Glutamatergic neuron (in vitro differentiated cells): ENCODE data around the gene HLA-DPA1. TPM values are rescaled to one million over a fixed set of nuclear protein-coding genes. Genes with fewer than 3 reads are reported as not detected.

Experiments used
- DNase-seq: peaks from one replicate; pipeline ENCODE4 v3.0.0; 2022
- H3K27ac Mint-ChIP-seq: one replicate; pipeline ENCODE4 v1.8.0; 2020; ENCODE audit warnings: mild to moderate bottlenecking, mixed read lengths, inconsistent platforms; ENCODE audit not compliant: unreplicated experiment
- H3K27me3 Mint-ChIP-seq: one replicate; pipeline ENCODE4 v1.8.0; 2020; ENCODE audit warnings: mild to moderate bottlenecking, moderate library complexity, mixed read lengths, inconsistent platforms; ENCODE audit not compliant: unreplicated experiment
- H3K36me3 Mint-ChIP-seq: one replicate; pipeline ENCODE4 v1.8.0; 2020; ENCODE audit warnings: mild to moderate bottlenecking, mixed read lengths, inconsistent platforms; ENCODE audit not compliant: unreplicated experiment
- H3K4me1 Mint-ChIP-seq: one replicate; pipeline ENCODE4 v1.8.0; 2020; ENCODE audit warnings: mild to moderate bottlenecking, low read depth, mixed read lengths, inconsistent platforms; ENCODE audit not compliant: unreplicated experiment
- H3K4me3 Mint-ChIP-seq: one replicate; pipeline ENCODE4 v1.8.0; 2020; ENCODE audit warnings: mild to moderate bottlenecking, mixed read lengths, inconsistent platforms; ENCODE audit not compliant: unreplicated experiment
- H3K9me3 Mint-ChIP-seq: one replicate; pipeline ENCODE4 v1.8.0; 2020; ENCODE audit warnings: mild to moderate bottlenecking, moderate library complexity, mixed read lengths, inconsistent platforms; ENCODE audit not compliant: unreplicated experiment
- total RNA-seq: library from RNA; stranded (reverse); fragmentation: NEBNext Ultra II Directional; extraction: Animal tissue kit (Norgen Biotek cat#: 25700); gene quantifications from one replicate; pipeline ENCODE4 v1.2.1, GENCODE V29; 2021; ENCODE audit not compliant: unreplicated experiment
- TF ChIP-seq, protein P1 (sequence below): fragments of 200-600 bp; sonication (generic); IDR thresholded peaks from one replicate; pipeline ENCODE4 v1.5.0; 2021; ENCODE audit not compliant: partially characterized antibody, unreplicated experiment

HLA-DPA1 gene
- total RNA-seq, 1 donor from 2014 or later: 1.0 TPM

DNA sequence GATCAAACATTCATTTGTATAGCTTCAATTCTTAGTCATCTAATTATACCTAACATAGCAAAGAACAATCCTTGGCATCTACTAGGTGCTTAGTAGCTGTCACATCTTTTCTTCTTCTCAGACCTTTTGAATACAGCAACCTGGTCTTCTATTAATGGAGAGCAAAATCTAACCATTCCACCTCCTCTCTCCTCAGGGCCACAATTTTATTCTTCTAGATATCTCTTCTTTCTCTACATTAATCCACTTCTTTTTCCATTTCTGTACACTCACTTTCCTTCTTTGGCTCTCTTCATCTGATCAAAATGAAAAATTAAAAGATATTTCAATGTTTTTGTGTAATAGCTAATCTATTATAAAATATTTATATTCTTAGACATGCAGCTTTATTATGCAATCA is 55.0 kb downstream of the HLA-DPA1 start:
- H3K36me3 Mint-ChIP-seq: no peaks in the 10 kb centered on the region
- H3K27me3 Mint-ChIP-seq: no peaks in the 10 kb centered on the region
- H3K27ac Mint-ChIP-seq: no peak overlapping the region
- H3K9me3 Mint-ChIP-seq: peaks cover 2% of the 10 kb centered on the region
- no peak overlapping the region for H3K4me3 Mint-ChIP-seq
- DNase-seq: no peak
- H3K4me1 Mint-ChIP-seq: peaks cover 5% of the 10 kb centered on the region
- TF ChIP-seq, protein P1, sequence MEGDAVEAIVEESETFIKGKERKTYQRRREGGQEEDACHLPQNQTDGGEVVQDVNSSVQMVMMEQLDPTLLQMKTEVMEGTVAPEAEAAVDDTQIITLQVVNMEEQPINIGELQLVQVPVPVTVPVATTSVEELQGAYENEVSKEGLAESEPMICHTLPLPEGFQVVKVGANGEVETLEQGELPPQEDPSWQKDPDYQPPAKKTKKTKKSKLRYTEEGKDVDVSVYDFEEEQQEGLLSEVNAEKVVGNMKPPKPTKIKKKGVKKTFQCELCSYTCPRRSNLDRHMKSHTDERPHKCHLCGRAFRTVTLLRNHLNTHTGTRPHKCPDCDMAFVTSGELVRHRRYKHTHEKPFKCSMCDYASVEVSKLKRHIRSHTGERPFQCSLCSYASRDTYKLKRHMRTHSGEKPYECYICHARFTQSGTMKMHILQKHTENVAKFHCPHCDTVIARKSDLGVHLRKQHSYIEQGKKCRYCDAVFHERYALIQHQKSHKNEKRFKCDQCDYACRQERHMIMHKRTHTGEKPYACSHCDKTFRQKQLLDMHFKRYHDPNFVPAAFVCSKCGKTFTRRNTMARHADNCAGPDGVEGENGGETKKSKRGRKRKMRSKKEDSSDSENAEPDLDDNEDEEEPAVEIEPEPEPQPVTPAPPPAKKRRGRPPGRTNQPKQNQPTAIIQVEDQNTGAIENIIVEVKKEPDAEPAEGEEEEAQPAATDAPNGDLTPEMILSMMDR: no peak

GRCh38 chr6:33017694-33018353 is 55.6 kb downstream of the HLA-DPA1 start:
- no peaks in the 10 kb centered on the region for H3K27me3 Mint-ChIP-seq
- no peaks in the 10 kb centered on the region for H3K36me3 Mint-ChIP-seq
- H3K4me1 Mint-ChIP-seq: peaks cover 5% of the 10 kb centered on the region
- no peak overlapping the region for H3K4me3 Mint-ChIP-seq
- DNase-seq: no peak
- H3K9me3 Mint-ChIP-seq: no peaks in the 10 kb centered on the region
- TF ChIP-seq, protein P1: no peak
- H3K27ac Mint-ChIP-seq: no peak overlapping the region

DNA sequence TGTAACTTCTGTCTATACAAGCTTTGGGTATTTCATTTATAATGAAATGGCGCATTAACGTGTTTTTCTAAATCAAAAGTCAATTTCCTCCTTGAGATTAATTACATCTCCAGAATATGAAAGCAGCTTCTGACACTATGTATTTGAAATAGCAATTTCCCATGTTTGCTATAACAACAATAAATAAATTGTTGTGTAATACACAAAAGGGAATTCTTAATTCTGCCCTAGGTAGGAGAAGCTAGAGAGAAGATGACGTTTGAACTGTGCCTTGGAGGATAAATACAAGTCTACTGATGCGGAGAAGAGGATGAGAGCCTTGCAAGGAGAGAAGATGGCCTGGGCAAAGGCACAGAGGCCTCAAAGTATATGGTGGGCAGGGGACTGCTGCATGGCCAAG is 56.4 kb downstream of the HLA-DPA1 start:
- no peak for DNase-seq
- no peaks in the 10 kb centered on the region for H3K36me3 Mint-ChIP-seq
- no peaks in the 10 kb centered on the region for H3K9me3 Mint-ChIP-seq
- H3K27me3 Mint-ChIP-seq: no peaks in the 10 kb centered on the region
- H3K4me1 Mint-ChIP-seq: peaks cover 5% of the 10 kb centered on the region
- H3K27ac Mint-ChIP-seq: no peak overlapping the region
- TF ChIP-seq, protein P1: no peak
- no peak overlapping the region for H3K4me3 Mint-ChIP-seq

DNA sequence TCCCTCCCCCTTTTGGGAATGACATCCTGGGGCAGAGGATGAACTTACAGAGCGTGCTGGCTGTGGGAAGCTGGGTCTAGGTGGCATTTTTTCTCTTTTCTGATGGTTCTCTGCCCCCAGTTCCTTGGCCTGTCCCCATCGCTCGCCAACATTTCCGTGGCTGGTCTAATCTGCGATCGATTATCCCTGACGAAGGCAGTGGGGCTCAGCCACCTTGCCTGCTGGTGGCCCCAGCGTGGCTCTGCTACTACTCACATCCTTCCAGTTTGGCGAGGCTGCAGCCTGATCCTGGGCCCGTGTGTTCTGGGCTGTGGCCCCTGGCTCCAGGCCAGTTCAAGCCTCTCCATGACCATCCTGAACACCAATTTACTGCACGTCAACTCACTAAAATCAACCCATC is 57.7 kb downstream of the HLA-DPA1 start:
- H3K27me3 Mint-ChIP-seq: no peaks in the 10 kb centered on the region
- TF ChIP-seq, protein P1: no peak
- H3K9me3 Mint-ChIP-seq: no peaks in the 10 kb centered on the region
- H3K4me1 Mint-ChIP-seq: peaks cover 5% of the 10 kb centered on the region
- no peak overlapping the region for H3K27ac Mint-ChIP-seq
- H3K36me3 Mint-ChIP-seq: no peaks in the 10 kb centered on the region
- DNase-seq: no peak
- no peak overlapping the region for H3K4me3 Mint-ChIP-seq

- Mint-ChIP-seq H3K9me3 (no peaks in the 10 kb centered on the region), H3K27ac (no peak overlapping the region), H3K27me3 (no peaks in the 10 kb centered on the region), H3K36me3 (no peaks in the 10 kb centered on the region), H3K4me3 (no peak overlapping the region), H3K4me1 (peaks cover 5% of the 10 kb centered on the region)
- TF ChIP-seq, protein P1: peak; percentile 91
- no peak for DNase-seq
Measured at GRCh38 chr6:33014841-33015634, 58.4 kb downstream of the HLA-DPA1 start.
